CD4-positive, alpha-beta T cell treated with Interleukin-1 beta for 1 hour (primary cell): ENCODE measurements around the gene NDC1.
"Not testable (repeated sequence)": the region's sequence is repeated elsewhere in the genome, so short reads cannot be mapped to it uniquely, and the experiment has no call there.

Experiments used
- DNase-seq, 2 donors: peaks; one replicate each; pipeline ENCODE4 v3.0.0-alpha.2; 2020 to 2022

The NDC1 gene, protein sequence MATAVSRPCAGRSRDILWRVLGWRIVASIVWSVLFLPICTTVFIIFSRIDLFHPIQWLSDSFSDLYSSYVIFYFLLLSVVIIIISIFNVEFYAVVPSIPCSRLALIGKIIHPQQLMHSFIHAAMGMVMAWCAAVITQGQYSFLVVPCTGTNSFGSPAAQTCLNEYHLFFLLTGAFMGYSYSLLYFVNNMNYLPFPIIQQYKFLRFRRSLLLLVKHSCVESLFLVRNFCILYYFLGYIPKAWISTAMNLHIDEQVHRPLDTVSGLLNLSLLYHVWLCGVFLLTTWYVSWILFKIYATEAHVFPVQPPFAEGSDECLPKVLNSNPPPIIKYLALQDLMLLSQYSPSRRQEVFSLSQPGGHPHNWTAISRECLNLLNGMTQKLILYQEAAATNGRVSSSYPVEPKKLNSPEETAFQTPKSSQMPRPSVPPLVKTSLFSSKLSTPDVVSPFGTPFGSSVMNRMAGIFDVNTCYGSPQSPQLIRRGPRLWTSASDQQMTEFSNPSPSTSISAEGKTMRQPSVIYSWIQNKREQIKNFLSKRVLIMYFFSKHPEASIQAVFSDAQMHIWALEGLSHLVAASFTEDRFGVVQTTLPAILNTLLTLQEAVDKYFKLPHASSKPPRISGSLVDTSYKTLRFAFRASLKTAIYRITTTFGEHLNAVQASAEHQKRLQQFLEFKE

DNA sequence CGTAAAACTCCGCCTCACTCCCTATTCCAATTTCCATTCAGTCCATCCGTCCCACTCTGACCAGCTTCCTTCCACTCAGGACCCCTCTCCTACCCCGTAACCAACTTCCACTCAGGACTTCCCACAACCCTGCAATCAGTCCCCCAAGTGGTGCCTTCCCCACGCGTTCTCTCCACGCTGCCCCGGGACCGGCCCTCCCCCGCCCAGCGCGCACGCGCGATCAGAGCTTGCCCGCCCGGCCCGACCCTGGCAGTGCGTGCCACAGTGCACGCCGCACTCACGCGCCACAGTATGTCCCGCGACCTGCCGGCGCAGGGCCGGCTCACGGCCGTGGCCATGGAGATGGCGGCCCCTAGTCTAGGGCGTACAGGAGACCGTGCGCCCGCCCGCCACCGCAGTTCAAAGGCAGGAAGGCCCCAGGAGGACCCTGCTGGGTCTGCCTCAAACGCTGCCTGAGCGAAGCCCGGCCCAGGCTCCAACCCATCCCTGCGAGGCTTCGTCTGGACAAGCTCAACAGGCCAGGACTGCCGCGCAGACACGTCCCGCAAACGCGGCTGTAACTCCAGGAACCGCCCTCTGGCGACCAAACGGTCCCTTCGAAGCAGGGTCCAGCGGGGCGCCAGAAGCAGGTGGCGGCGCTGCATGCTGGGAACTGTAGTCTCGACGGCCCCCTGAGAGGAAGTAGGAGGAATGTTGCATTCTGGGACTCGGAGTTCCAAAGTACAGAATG lies at the start of gene NDC1:
Gene NDC1, minus strand, starts transcription at position 373 of the 730 bp plus-strand sequence. Its CDS starts 35 bp downstream, at position 338.
- DNase-seq, result peak; percentile 91 to 93

DNA sequence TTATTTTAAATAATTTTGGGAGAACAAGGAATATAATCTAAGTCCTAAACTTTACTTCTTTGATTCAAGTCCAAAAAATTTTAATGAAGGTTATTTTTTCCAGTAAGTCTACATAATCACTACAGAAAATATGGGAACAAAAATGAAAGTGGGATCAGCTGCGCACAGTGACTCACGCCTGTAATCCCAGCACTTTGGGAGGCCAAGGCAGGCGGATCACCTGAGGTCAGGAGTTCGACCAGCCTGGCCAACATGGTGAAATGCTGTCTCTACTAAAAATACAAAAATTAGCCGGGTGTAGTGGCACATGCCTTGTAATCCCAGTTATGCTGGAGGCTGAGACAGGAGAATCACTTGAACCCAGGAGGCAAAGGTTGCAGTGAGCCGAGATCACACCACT lies 45.5 kb upstream of the NDC1 start:
- not testable (repeated sequence) for DNase-seq

DNA sequence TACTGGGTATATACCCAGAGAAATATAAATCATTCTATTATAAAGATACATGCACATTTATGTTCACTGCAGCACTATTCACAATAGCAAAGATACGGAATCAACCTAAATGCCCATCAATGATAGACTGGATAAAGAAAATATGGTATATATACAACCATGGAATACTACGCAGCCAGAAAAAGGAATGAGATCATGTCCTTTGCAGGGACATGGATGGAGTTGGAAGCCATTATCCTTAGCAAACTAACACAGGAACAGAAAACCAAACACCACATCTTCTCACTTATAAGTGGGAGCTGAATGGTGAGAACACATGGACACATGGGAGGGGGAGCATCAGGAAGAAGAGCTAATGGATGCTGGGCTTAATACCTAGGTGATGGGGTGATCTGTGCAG lies 43.8 kb upstream of the NDC1 start:
- not testable (repeated sequence) for DNase-seq

DNA sequence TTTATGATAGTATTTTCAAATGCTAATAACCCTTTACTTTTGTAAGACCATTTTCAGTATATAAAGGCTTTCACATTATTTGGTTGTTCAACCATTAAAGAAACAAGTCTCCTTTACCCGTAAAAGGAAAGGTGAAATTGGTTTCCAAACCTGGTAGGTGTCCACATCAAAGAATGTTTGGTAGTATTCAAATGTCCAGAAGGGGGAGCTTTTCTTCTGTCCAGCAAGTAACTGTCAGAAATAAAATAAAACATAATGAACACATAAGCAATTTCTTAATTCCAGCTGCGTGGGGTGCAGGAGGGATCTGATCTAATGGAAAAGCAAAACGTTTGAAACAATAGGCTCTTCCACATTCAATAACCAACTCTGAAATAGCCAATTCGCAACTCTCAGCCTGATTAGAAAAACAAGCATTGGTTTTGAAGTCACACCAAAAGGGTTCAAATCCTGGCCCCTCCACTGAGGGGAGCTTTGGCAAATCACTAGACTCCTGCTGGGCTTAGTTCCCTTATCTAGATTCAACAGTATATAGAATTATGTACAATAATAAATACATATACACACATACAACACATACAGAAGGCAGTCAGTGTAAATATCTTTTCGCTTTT lies 40.5 kb upstream of the NDC1 start:
- peak in 1 of 2 donors; percentile 47 for DNase-seq

DNA sequence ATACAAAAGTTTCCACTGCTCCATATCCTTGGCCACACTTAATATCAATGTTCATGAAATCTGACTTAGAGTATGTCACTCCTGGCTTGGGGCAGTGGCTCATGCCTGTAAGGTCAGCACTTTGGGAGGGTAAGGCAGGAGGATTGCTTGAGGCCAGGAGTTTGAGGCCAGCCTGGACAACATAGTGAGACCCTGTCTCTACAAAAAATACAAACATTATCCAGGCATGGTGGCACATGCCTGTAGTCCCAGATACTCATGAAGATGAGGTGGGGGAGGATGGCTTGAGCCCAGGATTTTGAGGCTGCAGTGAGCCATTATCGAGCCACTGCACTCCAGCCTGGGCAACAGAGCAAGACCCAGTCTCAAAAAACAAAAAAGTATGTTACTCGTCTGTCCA lies 37.1 kb upstream of the NDC1 start:
- not testable (repeated sequence) for DNase-seq

DNA sequence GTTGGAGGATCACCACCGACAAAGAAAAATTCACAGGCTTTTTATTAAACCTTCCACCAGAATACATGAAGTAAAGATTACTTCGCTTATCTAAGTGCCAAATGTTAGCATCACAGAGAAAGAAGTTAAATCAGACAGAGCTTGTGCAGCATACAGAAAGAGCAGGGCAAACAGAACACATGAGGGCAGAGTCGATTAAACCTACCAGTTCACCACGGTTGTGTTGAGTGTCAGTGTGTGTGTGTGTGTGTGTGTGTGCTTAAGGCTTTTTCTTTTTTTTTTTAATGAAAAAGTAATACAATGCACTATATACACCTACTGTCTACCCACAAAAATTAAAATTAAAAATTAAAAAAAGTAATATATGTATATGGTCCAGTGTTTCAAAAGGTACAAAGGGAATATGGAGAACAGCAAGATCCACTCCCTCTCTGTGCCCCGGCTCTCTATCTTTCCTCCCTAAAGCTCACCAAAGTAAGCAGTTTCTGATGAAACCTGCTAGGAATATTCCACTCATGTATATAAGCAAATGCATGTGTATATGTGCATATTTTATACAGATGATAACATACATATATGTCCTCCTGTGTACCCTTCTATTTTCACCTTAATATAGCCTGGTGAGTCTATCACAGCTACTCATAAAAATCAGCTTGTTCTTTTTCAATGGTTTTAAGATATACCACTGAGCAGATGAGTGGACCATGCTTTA lies 33.8 kb upstream of the NDC1 start:
- DNase-seq, result no peak

DNA sequence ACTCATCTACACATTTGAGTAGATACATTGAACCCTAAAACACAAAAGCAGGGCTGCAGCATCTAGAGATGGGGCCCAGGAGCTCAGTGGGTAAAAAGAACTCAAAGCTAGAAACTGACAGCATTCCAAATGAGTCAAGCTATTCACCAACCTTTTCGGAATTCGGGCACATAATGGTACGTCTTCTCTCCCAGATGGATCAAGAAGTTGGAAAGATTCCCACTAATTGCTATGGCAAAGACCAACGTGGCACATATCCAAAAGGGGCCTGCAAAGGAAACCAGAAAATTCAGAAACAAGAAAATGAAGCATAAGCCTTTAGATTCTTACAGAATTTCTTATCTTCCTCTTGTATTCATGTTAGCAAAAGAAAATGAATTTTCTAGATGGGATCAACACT lies 33.1 kb upstream of the NDC1 start:
- no peak for DNase-seq

DNA sequence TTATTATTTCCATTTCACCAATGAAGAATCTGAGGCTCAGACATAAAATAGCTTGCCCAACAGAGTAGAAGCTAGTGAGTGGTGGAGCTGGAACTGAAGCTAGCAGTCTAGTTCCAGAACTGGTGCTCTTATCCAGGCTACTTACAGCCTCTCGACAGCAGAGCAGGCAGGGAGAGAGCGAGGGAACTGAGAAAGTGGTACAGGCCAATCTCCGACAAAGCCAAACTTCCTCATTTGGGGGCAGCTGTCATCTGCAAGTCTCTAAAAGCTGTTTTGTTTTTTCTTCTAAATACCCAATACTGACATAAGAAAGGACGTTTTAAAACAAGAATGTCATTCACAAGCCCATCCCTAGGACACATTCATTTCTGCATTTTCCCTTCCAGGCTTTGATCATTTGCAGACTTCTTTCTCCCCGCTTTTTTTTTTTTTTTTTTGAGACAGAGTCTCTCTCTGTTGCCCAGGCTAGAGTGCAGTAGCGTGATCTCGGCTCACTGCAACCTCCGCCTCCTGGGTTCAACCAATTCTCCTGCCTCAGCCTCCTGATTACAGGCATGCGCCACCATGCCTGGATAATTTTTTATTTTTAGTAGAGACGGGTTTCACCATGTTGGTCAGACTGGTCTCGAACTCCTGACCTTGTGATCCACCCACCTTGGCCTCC lies 31.5 kb upstream of the NDC1 start:
- DNase-seq, result peak in 1 of 2 donors; percentile 8

DNA sequence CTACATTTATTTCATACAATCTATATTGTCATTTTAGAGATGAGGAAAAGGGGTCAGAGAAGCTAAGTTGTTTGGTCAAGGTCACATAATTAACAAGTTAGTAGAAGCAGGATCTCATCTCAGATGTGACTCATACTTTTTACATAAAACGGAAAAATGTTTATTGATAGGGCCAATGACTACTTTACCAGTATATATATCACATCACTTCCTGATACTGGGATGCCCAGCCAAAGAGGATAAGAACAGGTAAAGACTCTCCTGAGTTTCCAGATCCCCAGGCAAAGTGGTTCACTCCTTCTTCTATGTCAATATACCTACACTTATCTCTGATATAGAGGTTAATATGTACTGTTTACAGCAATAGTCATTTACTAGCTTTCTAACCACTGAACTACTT lies 30.5 kb upstream of the NDC1 start:
- no peak for DNase-seq

DNA sequence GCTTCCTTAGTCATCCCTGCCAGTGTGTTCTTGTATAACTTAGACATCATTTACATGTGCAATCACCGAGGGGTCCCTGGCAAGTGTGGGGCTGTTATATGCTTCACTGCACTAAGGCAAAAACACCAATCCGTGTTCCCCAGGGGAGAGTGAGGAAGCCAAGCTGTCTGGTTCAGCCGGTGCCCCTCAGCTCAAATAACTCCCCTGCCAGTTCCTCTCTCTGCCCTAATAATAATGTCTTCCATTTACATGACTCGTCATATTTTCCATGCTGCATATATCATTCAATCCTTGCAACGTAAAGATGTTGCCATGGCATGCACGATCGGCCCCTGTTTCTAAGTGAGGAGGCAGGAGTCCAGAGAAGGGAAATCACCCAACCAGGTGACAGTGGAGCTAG lies 24.4 kb upstream of the NDC1 start:
- DNase-seq, result no peak

DNA sequence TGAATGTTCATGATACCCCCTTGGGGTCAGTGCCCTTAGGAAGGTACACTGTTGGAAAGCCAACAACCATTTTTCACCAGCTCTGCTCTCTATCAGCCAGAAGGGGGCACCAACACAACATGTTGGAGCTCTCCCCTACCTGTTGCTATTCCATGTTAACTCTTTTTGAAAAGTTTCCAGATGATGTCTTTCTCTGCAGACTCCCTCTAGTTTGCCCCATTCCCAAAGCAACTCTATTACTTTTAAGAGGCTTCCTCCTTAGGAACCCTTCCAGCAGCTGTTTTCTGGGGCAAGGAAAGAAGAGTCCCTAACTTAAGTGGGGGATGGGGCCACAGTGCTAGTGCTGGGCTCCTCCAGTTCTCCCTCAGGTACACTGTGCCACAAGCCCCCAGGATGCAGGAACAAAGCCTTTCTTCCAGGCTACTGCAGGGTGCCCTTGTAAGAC lies 22.9 kb upstream of the NDC1 start:
- DNase-seq, result peak; percentile 49 to 64

DNA sequence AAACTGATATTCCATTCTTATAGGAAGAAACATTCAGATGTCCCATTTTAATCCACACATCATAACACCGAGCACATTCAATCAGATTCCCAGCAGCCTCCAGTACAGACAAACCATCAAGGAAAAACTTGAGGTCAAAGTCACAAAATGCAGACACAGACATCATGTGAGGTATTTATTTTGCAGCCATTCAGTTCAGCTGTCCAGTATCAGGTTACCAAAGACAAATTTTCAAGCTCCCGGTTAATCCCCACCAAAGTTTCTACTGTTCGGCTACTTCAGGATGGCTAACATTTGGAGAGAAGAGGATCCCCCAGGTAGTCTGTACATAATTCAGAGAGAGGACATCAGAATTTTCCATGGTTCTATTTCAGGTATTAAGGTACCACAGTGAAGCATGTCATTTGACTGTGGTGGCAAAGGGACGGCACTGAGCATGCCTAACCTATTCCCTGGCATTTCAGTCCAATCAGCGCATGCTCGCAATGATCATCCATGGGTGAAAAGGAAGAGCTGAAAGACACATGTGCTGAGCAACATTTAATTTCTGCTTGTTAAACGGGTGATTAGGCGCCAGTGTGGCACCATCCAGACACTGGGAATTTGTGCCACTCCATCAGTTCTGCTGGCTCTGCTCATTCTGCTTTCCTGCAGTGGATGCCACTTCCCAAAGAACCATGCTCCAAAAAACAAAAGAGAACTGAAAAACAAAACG lies 13.6 kb upstream of the NDC1 start:
- DNase-seq, result no peak

DNA sequence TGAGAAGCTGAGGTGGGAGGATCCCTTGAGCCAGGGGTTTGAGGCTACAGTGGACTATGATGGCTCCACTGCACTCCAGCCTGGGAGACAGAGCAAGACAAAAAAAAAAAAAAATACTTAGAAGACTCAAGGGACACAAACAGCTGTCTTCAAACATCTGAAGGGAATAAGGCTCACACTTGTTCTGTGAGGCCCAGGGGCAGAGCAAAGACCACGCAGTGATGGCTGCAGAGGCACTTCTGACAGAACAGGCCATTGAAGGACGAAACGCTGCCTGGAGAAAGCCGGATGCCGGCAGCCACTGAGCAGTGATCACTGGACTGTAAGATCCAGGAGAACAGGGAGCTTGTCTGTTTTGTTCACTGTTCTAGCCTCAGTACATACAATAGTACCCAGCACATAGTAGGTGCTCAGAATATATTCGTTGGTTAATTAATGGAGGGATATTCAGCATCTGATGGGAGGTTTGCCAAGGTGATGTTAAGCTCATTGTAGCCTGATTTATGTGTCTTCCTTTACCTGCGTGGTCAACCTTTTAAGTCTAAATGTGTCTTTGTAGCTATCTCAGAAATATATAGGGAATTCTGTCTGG lies 12.1 kb upstream of the NDC1 start:
- no peak for DNase-seq

DNA sequence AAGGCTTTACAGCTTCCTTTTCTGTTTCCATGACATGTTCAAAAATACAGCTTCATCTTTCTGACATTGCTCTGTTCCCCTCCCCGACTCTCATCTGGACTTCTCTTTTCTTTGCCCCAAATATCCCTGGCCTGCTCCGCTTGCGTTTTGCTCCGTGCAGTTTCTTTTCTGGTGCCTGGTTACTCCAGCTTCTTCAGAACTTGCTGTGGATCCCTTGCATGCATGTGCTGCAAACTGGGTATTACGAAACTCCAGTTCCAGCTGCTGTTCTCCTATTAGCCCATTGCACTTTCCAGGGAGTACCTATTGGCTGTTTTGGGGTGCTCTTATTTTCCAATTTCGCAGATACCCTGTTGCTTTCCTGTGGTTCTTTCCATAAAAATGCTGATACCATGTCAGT lies 9.9 kb upstream of the NDC1 start:
- no peak for DNase-seq

DNA sequence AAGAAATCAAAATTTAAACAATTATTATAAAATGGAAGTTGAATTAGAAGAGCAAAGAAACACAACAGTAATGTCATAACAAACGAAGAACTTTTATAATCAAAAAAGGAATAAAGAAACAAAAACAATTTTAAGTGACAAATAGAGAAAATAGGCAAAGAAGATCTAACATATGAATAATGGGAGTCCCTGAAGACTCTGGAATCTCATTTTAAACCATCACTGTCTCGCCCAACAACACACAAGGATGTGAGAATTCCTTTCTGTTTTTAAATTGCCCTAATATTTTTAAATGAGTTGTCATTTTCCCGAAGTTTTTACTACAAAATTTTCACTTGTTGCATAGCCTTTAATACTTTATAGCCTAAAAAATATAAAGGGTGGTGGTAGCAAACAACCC lies 4.3 kb upstream of the NDC1 start:
- no peak for DNase-seq

DNA sequence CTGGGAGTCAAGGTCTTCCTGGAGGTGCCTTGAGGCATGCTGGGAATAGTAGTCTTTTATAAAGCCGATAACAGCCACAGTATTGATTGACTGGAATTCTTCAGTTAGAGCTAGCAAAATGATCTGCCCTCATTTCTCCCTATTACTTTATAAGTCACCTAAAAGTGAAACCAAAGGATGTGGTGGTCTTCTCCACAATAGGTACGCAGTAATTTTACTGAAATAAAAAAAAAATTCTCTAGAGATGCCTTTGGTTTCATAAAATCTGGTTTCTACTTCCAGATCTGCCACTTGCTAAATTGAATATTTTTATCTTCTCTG lies 518 bp upstream of the NDC1 start:
- DNase-seq, result no peak

DNA sequence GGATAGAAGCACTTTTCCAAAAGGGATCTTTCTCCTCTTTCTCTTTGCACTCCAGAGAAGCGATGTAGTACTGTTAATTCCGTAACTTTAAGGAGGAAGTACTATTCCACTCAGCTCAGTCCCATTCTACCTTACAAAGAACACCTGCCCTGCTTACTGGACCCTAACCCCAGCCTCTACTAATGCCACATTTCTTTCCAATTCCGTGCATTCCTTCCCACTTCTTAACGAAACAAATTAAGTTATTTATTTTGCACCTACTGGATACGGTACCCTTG lies 511 bp downstream of the NDC1 start:
- no peak for DNase-seq

DNA sequence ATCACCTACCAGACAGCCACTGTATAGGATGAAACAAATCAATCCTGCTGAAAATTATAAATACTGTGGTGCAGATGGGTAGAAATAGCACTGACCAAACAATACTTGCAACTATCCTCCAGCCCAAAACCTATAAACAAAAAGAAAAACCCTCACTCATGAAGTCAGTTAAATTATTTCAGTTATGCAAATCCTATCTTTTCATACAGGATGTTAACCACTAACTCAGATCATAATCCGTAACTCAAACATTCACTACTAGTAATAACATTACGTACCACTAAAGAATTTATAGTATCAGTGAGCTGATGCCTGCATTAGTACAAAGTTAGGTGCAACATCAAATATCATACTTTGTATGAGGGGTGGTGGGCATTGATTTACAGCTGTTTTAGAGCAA lies 2.6 kb downstream of the NDC1 start:
- DNase-seq, result no peak

DNA sequence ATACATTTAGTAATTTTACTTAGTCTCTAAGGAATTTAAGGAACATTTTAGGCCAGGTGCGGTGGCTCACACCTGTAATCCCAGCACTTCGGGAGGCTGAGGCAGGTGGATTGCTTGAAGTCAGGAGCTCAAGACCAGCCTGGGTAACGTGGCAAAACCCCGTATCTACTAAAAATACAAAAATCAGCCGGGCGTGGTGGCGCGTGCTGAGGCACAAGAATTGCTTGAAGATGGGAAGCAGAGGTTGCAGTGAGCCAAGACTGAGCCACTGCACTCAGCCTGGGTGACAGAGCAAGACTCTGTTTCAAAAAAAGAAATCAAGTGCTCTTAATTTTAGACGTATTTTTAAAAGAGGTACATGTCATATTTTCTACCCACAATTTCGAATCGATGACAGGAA lies 3.3 kb downstream of the NDC1 start:
- no peak for DNase-seq

DNA sequence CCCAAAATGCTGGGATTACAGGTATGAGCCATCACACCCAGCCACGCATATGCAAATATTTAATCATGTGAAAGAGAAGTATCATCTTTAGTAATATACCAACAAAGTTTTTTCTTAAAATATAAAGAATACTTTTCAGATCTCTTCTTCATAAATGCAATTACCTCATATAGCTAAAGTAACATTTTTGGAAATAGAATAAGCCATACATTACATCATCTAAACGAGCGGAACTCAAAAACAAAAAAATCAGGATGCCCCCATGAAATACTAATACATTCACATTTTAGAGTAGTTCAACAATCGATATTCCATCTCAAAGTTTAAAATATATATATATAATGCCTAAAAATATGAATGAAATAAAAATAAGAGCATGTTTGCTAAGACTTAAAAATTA lies 4.7 kb downstream of the NDC1 start:
- DNase-seq, result no peak

DNA sequence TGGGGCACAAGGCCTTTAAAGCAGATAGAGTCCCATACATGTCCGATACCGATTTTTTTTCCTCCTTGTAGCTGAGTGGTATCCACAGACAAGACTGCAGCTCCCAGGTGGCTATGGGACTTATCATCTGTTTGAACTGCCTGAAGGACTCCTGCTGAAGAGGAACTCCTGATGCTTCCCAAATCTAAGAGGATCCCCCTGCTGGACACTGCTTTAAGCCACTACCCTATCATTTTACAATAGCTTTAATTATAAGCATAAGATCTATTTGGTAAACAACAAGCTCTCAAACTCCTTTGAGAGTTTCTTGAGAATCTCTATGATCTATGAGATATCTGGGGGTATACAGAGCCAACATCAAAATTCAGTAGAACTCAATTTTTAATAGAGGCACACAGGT lies 11.7 kb downstream of the NDC1 start:
- DNase-seq, result no peak
